Karpas-422 (cell line): Measurements from ENCODE around the gene GCLC. TPM values are rescaled to one million over a fixed set of nuclear protein-coding genes. Genes with fewer than 3 reads are reported as not detected.

ENCODE experiments used
- DNase-seq: peaks from one replicate; pipeline ENCODE4 v3.0.0-alpha.2; 2015
- H2AFZ ChIP-seq: fragments of 200-600 bp; sonication (generic); 2 replicates; pipeline ENCODE4 v1.6.1; 2014; ENCODE audit warnings: antibody characterized with exemption, low read length, mixed read lengths
- H3K27ac ChIP-seq: fragments of 200-600 bp; sonication (generic); 2 replicates; pipeline ENCODE4 v1.5.1; 2014; ENCODE audit warnings: mild to moderate bottlenecking, low read length, moderate library complexity
- H3K27me3 ChIP-seq: fragments of 200-600 bp; sonication (generic); 2 replicates; pipeline ENCODE4 v1.6.1; 2014; ENCODE audit warnings: low read length, mixed read lengths
- H3K36me3 ChIP-seq: fragments of 200-600 bp; sonication (generic); 2 replicates; pipeline ENCODE4 v1.6.1; 2014; ENCODE audit warnings: low read length, mixed read lengths; ENCODE audit not compliant: insufficient read depth
- H3K4me1 ChIP-seq: fragments of 200-600 bp; sonication (generic); 2 replicates; pipeline ENCODE4 v1.6.1; 2014; ENCODE audit warnings: mild to moderate bottlenecking, low read length, mixed read lengths
- H3K4me2 ChIP-seq: fragments of 200-600 bp; sonication (generic); 2 replicates; pipeline ENCODE4 v1.6.1; 2014; ENCODE audit warnings: low read length, low read depth, mild to moderate bottlenecking; ENCODE audit not compliant: poor library complexity, severe bottlenecking
- H3K4me3 ChIP-seq: fragments of 200-600 bp; sonication (generic); 2 replicates; pipeline ENCODE4 v1.5.1; 2014; ENCODE audit warnings: mild to moderate bottlenecking, antibody characterized with exemption, low read length, mixed read lengths
- H3K79me2 ChIP-seq: fragments of 200-600 bp; sonication (generic); 2 replicates; pipeline ENCODE4 v1.6.1; 2014; ENCODE audit warnings: mild to moderate bottlenecking, low read length, mixed read lengths
- H3K9ac ChIP-seq: fragments of 200-600 bp; sonication (generic); 2 replicates; pipeline ENCODE4 v1.6.0; 2014; ENCODE audit warnings: low read length
- H3K9me2 ChIP-seq: fragments of 200-600 bp; sonication (generic), shearing (Covaris generic); replicated peaks from 2 replicates; pipeline ENCODE4 v1.6.0; 2014; ENCODE audit warnings: mild to moderate bottlenecking, low read length, moderate library complexity; ENCODE audit not compliant: insufficient read depth
- H3K9me3 ChIP-seq: fragments of 300-700, 200-600 bp; sonication (generic); 2 replicates; pipeline ENCODE4 v1.6.1; 2014; ENCODE audit warnings: low read length, mixed read lengths
- H4K20me1 ChIP-seq: fragments of 200-600 bp; sonication (generic); 2 replicates; pipeline ENCODE4 v1.6.1; 2014; ENCODE audit warnings: mild to moderate bottlenecking, antibody characterized with exemption, low read length, low read depth; ENCODE audit not compliant: insufficient read depth
- total RNA-seq: library from RNA; depleted of rRNA; stranded (reverse); fragments of >200 nt; shearing (Covaris generic); gene quantifications from 2 replicates; pipeline ENCODE4 v1.2.3, GENCODE V29; 2014; ENCODE audit warnings: low replicate concordance; rRNA removed

GCLC gene
- total RNA-seq, 1 experiment from 2014 or later, result 11.6 TPM

GRCh38 chr6:53461041-53461656 lies 83.8 kb downstream of the GCLC start:
- no peak overlapping the region for H3K4me3 ChIP-seq
- H4K20me1 ChIP-seq, result no peaks in the 10 kb centered on the region
- H3K4me1 ChIP-seq, result peaks cover 20% of the 10 kb centered on the region
- no peak overlapping the region for H3K27ac ChIP-seq
- H3K27me3 ChIP-seq, result no peaks in the 10 kb centered on the region
- H3K79me2 ChIP-seq, result no peaks in the 10 kb centered on the region
- no peaks in the 10 kb centered on the region for H3K9me2 ChIP-seq
- H2AFZ ChIP-seq, result no peak overlapping the region
- no peak for DNase-seq
- H3K9me3 ChIP-seq, result no peaks in the 10 kb centered on the region
- peak overlapping the region; percentile 32 for H3K4me2 ChIP-seq
- H3K9ac ChIP-seq, result no peak overlapping the region
- no peaks in the 10 kb centered on the region for H3K36me3 ChIP-seq

- H3K27ac ChIP-seq, result no peak overlapping the region
- H3K9ac ChIP-seq, result no peak overlapping the region
- H3K9me3 ChIP-seq, result peaks cover 4% of the 10 kb centered on the region; the same call in 1 of the 2 replicates
- H3K79me2 ChIP-seq, result no peaks in the 10 kb centered on the region
- no peaks in the 10 kb centered on the region for H3K27me3 ChIP-seq
- no peak overlapping the region for H3K4me3 ChIP-seq
- no peak overlapping the region for H3K4me2 ChIP-seq
- no peak for DNase-seq
- H3K4me1 ChIP-seq, result peaks cover 12% of the 10 kb centered on the region
- no peaks in the 10 kb centered on the region for H3K9me2 ChIP-seq
- no peaks in the 10 kb centered on the region for H3K36me3 ChIP-seq
- H4K20me1 ChIP-seq, result no peaks in the 10 kb centered on the region
- no peak overlapping the region for H2AFZ ChIP-seq
Observed at GRCh38 chr6:53458105-53458866, 86.6 kb downstream of the GCLC start.

- Histone ChIP-seq H3K9ac (no peak overlapping the region), H3K27ac (no peak overlapping the region), H3K27me3 (no peaks in the 10 kb centered on the region), H3K9me2 (no peaks in the 10 kb centered on the region), H3K4me1 (peaks cover 10% of the 10 kb centered on the region), H3K36me3 (no peaks in the 10 kb centered on the region), H3K4me3 (no peak overlapping the region), H3K4me2 (no peak overlapping the region), H4K20me1 (no peaks in the 10 kb centered on the region), H2AFZ (no peak overlapping the region), H3K9me3 (peaks cover 4% of the 10 kb centered on the region; the same call in 1 of the 2 replicates), H3K79me2 (no peaks in the 10 kb centered on the region)
- no peak for DNase-seq
Observed at GRCh38 chr6:53456809-53457208, 88.1 kb downstream of the GCLC start.

- Histone ChIP-seq H3K9me3 (peaks cover 4% of the 10 kb centered on the region; the same call in 1 of the 2 replicates), H3K9ac (no peak overlapping the region), H2AFZ (no peak overlapping the region), H3K4me3 (no peak overlapping the region), H3K79me2 (no peaks in the 10 kb centered on the region), H3K9me2 (no peaks in the 10 kb centered on the region), H3K27ac (no peak overlapping the region), H3K4me1 (no peaks in the 10 kb centered on the region; the same call in 1 of the 2 replicates), H3K36me3 (no peaks in the 10 kb centered on the region), H3K27me3 (no peaks in the 10 kb centered on the region), H3K4me2 (no peak overlapping the region), H4K20me1 (no peaks in the 10 kb centered on the region)
- DNase-seq, result no peak
Observed at GRCh38 chr6:53455678-53456077, 89.2 kb downstream of the GCLC start.

GRCh38 chr6:53451165-53451564 lies 93.7 kb downstream of the GCLC start:
- no peak overlapping the region for H3K9ac ChIP-seq
- H3K4me3 ChIP-seq, result no peak overlapping the region
- no peaks in the 10 kb centered on the region for H3K27me3 ChIP-seq
- DNase-seq, result no peak
- H3K36me3 ChIP-seq, result no peaks in the 10 kb centered on the region
- H3K4me1 ChIP-seq, result no peaks in the 10 kb centered on the region
- no peak overlapping the region for H3K4me2 ChIP-seq
- H2AFZ ChIP-seq, result no peak overlapping the region
- no peaks in the 10 kb centered on the region for H3K79me2 ChIP-seq
- peaks cover 4% of the 10 kb centered on the region; the same call in 1 of the 2 replicates for H3K9me3 ChIP-seq
- no peaks in the 10 kb centered on the region for H4K20me1 ChIP-seq
- no peak overlapping the region for H3K27ac ChIP-seq
- H3K9me2 ChIP-seq, result no peaks in the 10 kb centered on the region

GRCh38 chr6:53447865-53448264 lies 97.0 kb downstream of the GCLC start:
- Histone ChIP-seq H3K36me3 (no peaks in the 10 kb centered on the region), H3K9me2 (no peaks in the 10 kb centered on the region), H3K9me3 (no peaks in the 10 kb centered on the region), H3K27me3 (no peaks in the 10 kb centered on the region), H3K4me2 (no peak overlapping the region), H3K79me2 (no peaks in the 10 kb centered on the region), H3K9ac (no peak overlapping the region), H2AFZ (no peak overlapping the region), H3K4me3 (no peak overlapping the region), H4K20me1 (no peaks in the 10 kb centered on the region), H3K4me1 (no peaks in the 10 kb centered on the region), H3K27ac (no peak overlapping the region)
- DNase-seq, result no peak

Other genes with a start within 250 kb of the GCLC start
- gene ELOVL5, start 196.2 kb downstream of the GCLC start, total RNA-seq, result 37.9 and 82.7 TPM in 2 replicates
- gene KLHL31, start 120.7 kb upstream of the GCLC start, total RNA-seq, result not detected in 2 replicates
- 0.15 and 1.4 TPM in 2 replicates for gene LRRC1, start 249.9 kb upstream of the GCLC start, total RNA-seq